Measurements from ENCODE around the gene CCDC197. TPM values are rescaled to one million over a fixed set of nuclear protein-coding genes. Genes with fewer than 3 reads are reported as not detected.

Gene CCDC197
- polyA plus RNA-seq, 1 donor, result not detected

DNA sequence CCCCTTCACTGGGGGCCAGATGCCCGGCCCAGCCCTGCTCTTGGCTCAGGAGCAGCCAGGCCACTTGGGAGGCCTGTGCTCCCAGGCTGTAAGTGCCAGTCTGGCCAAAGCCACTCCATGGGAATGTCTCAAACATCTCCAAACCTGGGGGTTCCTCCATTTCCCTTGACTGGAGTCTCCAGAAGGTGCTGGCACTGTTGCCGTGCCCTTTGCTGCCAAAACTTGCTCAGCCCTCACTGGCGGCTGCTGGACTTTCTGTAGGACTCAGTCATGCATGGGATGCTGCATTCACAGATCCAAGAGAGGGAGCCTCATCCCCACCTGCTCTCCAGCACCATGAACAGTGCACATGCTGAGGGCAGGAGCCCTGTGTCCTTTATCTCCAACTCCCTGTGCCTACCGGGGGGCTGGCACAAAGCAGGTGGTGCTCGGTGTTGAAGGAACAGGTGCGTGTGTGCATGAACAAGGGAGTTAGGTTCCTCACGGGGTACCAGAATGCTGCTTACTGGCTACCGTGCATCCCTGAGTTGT lies 19.4 kb downstream of the CCDC197 start:
- Histone ChIP-seq H3K27me3 (ENCODE audit: control insufficient read depth, insufficient read depth, low read length) (peaks cover 15% of the 10 kb centered on the region), H3K27ac (ENCODE audit: low read length) (no peak overlapping the region), H3K4me3 (ENCODE audit: low read length) (no peak overlapping the region), H3K9me3 (ENCODE audit: control insufficient read depth, low read depth, low read length) (no peaks in the 10 kb centered on the region), H3K36me3 (ENCODE audit: control insufficient read depth, insufficient read depth, low read length) (no peaks in the 10 kb centered on the region), H3K4me1 (ENCODE audit: control insufficient read depth, insufficient read depth, low read length) (no peaks in the 10 kb centered on the region)
- no CpG with 5 or more reads among the region's 8 CpGs for WGBS (ENCODE audit: insufficient coverage, low lambda C conversion rate)
- no peak for DNase-seq

DNA sequence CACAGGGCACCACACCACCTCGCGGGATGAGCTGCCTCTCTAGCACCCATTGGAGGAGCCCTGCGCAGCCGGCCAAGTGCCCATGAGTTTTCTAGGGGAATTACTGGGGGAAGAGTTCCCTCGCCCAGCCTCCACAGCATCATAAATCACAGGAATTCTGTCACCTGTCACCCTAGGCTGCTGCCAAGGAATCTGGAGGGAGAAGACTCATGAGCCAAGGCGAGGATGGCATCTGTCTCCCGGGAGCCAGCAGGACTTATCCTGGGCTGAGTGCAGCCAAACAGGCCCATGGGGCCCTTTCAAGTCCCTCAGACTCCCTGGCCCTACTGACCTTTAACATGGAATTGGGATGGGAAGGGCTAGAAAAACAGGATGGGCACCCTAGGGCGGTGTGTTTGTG lies 21.2 kb downstream of the CCDC197 start:
- no peak for DNase-seq
- H3K4me1 ChIP-seq (ENCODE audit: control insufficient read depth, insufficient read depth, low read length), result peaks cover 3% of the 10 kb centered on the region
- peaks cover 15% of the 10 kb centered on the region for H3K27me3 ChIP-seq (ENCODE audit: control insufficient read depth, insufficient read depth, low read length)
- no peak overlapping the region for H3K27ac ChIP-seq (ENCODE audit: low read length)
- no peaks in the 10 kb centered on the region for H3K9me3 ChIP-seq (ENCODE audit: control insufficient read depth, low read depth, low read length)
- WGBS (ENCODE audit: insufficient coverage, low lambda C conversion rate), result no CpG with 5 or more reads among the region's 8 CpGs
- H3K36me3 ChIP-seq (ENCODE audit: control insufficient read depth, insufficient read depth, low read length), result no peaks in the 10 kb centered on the region
- H3K4me3 ChIP-seq (ENCODE audit: low read length), result no peak overlapping the region

DNA sequence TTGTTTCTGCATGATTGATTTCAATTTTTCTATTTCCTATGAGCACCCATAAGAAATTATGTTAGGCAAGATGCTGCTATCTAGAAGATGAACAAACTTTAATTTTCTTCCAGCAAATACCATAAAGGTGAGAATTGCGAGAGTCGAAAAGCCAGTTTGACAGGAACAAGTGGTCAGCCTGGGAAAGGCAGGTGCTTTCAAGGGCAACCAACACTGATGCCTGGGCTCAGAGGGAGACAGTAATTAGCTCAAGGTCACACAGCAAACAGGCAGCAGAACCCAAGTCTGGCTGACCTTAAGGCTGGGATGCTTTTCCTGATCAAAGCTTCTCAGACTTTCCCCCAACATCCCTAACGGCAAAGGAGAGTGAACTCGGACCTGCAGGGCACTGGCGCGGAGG lies 22.2 kb downstream of the CCDC197 start:
- Histone ChIP-seq H3K9me3 (ENCODE audit: control insufficient read depth, low read depth, low read length) (no peaks in the 10 kb centered on the region), H3K27me3 (ENCODE audit: control insufficient read depth, insufficient read depth, low read length) (peaks cover 14% of the 10 kb centered on the region), H3K27ac (ENCODE audit: low read length) (no peak overlapping the region), H3K36me3 (ENCODE audit: control insufficient read depth, insufficient read depth, low read length) (no peaks in the 10 kb centered on the region), H3K4me3 (ENCODE audit: low read length) (no peak overlapping the region), H3K4me1 (ENCODE audit: control insufficient read depth, insufficient read depth, low read length) (peaks cover 3% of the 10 kb centered on the region)
- no peak for DNase-seq
- 45% methylated on average over 2 of the region's 6 CpGs for WGBS (ENCODE audit: insufficient coverage, low lambda C conversion rate)

DNA sequence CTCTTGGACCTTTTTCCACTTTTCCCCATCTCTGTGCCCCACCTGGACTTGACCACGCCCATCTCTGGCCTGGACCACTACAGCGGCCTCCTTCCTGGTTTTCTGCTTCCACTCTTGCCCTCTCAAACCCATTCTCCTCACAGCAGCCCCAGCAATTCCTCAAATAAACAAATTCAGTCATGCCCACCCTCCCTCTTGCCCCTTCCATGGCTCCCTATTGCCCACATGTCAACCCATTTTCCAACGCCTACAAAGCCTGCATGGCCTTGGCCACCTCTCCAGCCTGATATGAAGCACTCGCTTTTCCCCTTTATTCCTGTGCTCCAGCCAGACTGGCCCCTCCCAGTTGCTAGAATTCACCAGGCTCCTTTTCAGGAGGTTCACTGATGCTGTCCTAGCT lies 23.2 kb downstream of the CCDC197 start:
- H3K27ac ChIP-seq (ENCODE audit: low read length), result no peak overlapping the region
- no peaks in the 10 kb centered on the region for H3K9me3 ChIP-seq (ENCODE audit: control insufficient read depth, low read depth, low read length)
- no peaks in the 10 kb centered on the region for H3K36me3 ChIP-seq (ENCODE audit: control insufficient read depth, insufficient read depth, low read length)
- H3K27me3 ChIP-seq (ENCODE audit: control insufficient read depth, insufficient read depth, low read length), result peaks cover 10% of the 10 kb centered on the region
- H3K4me1 ChIP-seq (ENCODE audit: control insufficient read depth, insufficient read depth, low read length), result peaks cover 3% of the 10 kb centered on the region
- no peak overlapping the region for H3K4me3 ChIP-seq (ENCODE audit: low read length)
- WGBS (ENCODE audit: insufficient coverage, low lambda C conversion rate), result 85% methylated on average over 2 of the region's 4 CpGs
- DNase-seq, result no peak

- H3K36me3 ChIP-seq (ENCODE audit: control insufficient read depth, insufficient read depth, low read length), result no peaks in the 10 kb centered on the region
- H3K4me1 ChIP-seq (ENCODE audit: control insufficient read depth, insufficient read depth, low read length), result peaks cover 3% of the 10 kb centered on the region
- no peak overlapping the region for H3K4me3 ChIP-seq (ENCODE audit: low read length)
- no CpG with 5 or more reads among the region's 2 CpGs for WGBS (ENCODE audit: insufficient coverage, low lambda C conversion rate)
- no peak for DNase-seq
- H3K27ac ChIP-seq (ENCODE audit: low read length), result no peak overlapping the region
- H3K9me3 ChIP-seq (ENCODE audit: control insufficient read depth, low read depth, low read length), result no peaks in the 10 kb centered on the region
- peaks cover 5% of the 10 kb centered on the region for H3K27me3 ChIP-seq (ENCODE audit: control insufficient read depth, insufficient read depth, low read length)
Measured at GRCh38 chr14:94021001-94021400, 23.9 kb downstream of the CCDC197 start.

DNA sequence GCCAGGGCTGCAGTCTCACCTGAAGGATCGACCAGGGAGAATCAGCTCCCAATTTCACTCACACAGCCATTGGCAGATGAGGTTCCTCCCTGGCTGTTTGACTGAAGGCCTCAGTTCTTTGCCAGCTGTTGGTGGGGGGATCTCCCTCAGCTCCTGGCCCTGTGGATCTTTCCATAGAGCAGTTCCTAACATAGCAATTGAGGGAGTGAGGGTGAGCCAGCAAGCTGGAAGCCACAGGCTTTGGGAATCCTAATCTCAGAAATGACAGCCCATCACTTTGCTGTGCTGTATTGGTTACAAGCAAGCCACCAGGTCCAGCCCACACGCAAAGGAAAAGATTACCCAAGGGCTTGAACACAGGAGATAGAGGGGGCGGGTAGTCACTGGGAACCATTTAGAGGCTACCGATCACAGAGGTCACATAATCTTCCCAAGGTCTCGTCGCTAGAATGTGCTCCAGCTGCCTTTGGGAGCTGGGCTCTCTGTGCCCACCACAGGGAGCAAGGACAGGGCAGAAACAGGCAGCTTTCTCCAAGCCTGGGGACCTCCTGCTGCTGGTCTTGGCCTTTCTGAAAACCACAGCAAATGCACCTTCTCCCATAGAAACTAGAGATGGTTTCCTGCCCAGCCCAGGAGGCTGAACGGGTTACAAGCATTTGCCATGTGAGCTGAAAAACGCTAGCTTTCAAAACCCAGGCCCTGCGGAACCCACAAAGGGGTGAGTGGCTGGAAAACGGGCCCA lies 24.5 kb downstream of the CCDC197 start:
- no peaks in the 10 kb centered on the region for H3K9me3 ChIP-seq (ENCODE audit: control insufficient read depth, low read depth, low read length)
- H3K4me1 ChIP-seq (ENCODE audit: control insufficient read depth, insufficient read depth, low read length), result peaks cover 3% of the 10 kb centered on the region
- H3K27ac ChIP-seq (ENCODE audit: low read length), result no peak overlapping the region
- H3K27me3 ChIP-seq (ENCODE audit: control insufficient read depth, insufficient read depth, low read length), result peaks cover 5% of the 10 kb centered on the region
- WGBS (ENCODE audit: insufficient coverage, low lambda C conversion rate), result no CpG with 5 or more reads among the region's 10 CpGs
- no peak for DNase-seq
- H3K36me3 ChIP-seq (ENCODE audit: control insufficient read depth, insufficient read depth, low read length), result no peaks in the 10 kb centered on the region
- no peak overlapping the region for H3K4me3 ChIP-seq (ENCODE audit: low read length)

- Histone ChIP-seq H3K27me3 (ENCODE audit: control insufficient read depth, insufficient read depth, low read length) (peaks cover 3% of the 10 kb centered on the region), H3K4me1 (ENCODE audit: control insufficient read depth, insufficient read depth, low read length) (peaks cover 3% of the 10 kb centered on the region), H3K36me3 (ENCODE audit: control insufficient read depth, insufficient read depth, low read length) (no peaks in the 10 kb centered on the region), H3K27ac (ENCODE audit: low read length) (no peak overlapping the region), H3K9me3 (ENCODE audit: control insufficient read depth, low read depth, low read length) (no peaks in the 10 kb centered on the region), H3K4me3 (ENCODE audit: low read length) (no peak overlapping the region)
- DNase-seq, result peak; percentile 38 to 67
- no CpG with 5 or more reads among the region's 10 CpGs for WGBS (ENCODE audit: insufficient coverage, low lambda C conversion rate)
Measured at GRCh38 chr14:94022532-94023411, 25.7 kb downstream of the CCDC197 start.

DNA sequence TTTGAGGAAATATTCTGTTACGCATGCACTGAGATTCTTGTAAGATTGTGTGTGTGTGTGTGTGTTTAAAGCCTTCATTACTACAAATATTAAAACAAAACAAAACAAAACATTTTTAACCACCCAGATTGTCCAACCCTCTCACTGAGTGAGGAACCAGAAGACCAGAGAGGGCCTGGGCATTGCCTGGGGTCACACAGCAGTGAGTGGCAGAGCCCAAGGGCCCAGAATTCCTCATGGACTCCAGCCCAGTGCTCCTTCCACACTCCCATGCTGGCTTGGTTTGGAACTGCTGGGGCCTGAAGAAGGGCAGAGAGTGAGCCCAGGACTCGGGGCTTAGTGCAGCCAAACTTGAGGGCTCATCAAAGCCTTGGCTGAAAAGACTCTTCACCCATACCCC lies 27.4 kb downstream of the CCDC197 start:
- Histone ChIP-seq H3K9me3 (ENCODE audit: control insufficient read depth, low read depth, low read length) (no peaks in the 10 kb centered on the region), H3K4me3 (ENCODE audit: low read length) (no peak overlapping the region), H3K27me3 (ENCODE audit: control insufficient read depth, insufficient read depth, low read length) (no peaks in the 10 kb centered on the region), H3K36me3 (ENCODE audit: control insufficient read depth, insufficient read depth, low read length) (no peaks in the 10 kb centered on the region), H3K4me1 (ENCODE audit: control insufficient read depth, insufficient read depth, low read length) (peaks cover 3% of the 10 kb centered on the region), H3K27ac (ENCODE audit: low read length) (no peak overlapping the region)
- DNase-seq, result no peak
- WGBS (ENCODE audit: insufficient coverage, low lambda C conversion rate), result no CpG with 5 or more reads among the region's 2 CpGs

DNA sequence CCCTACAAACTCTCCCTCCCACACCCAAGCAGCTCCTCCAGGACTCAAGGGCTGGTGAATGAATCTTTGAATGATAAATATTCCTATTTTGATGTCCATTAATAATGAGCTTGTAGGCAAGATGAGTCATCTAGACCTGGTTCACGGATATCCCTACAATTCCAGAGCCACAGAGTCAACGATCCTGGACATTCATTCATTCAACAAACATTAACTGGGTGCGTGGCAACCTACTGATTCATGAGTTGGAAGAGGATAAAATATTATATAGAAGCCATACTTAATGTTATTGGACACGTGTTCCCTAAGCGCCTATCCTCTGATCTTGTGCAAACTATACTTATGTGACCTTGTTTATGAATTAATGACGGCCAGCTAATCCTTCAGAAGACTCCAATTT lies 28.6 kb downstream of the CCDC197 start:
- no peak overlapping the region for H3K4me3 ChIP-seq (ENCODE audit: low read length)
- no peaks in the 10 kb centered on the region for H3K9me3 ChIP-seq (ENCODE audit: control insufficient read depth, low read depth, low read length)
- no peak overlapping the region for H3K27ac ChIP-seq (ENCODE audit: low read length)
- H3K36me3 ChIP-seq (ENCODE audit: control insufficient read depth, insufficient read depth, low read length), result no peaks in the 10 kb centered on the region
- no peaks in the 10 kb centered on the region for H3K27me3 ChIP-seq (ENCODE audit: control insufficient read depth, insufficient read depth, low read length)
- WGBS (ENCODE audit: insufficient coverage, low lambda C conversion rate), result no CpG with 5 or more reads among the region's 6 CpGs
- DNase-seq, result no peak
- H3K4me1 ChIP-seq (ENCODE audit: control insufficient read depth, insufficient read depth, low read length), result peaks cover 3% of the 10 kb centered on the region

- Histone ChIP-seq H3K4me3 (ENCODE audit: low read length) (peak within 1 kb of the TSS; percentile 30), H3K9me3 (ENCODE audit: control insufficient read depth, low read depth, low read length) (no peaks in the 10 kb centered on the region), H3K36me3 (ENCODE audit: control insufficient read depth, insufficient read depth, low read length) (no peaks in the 10 kb centered on the region), H3K27me3 (ENCODE audit: control insufficient read depth, insufficient read depth, low read length) (no peaks in the 10 kb centered on the region), H3K27ac (ENCODE audit: low read length) (no peak within 1 kb of the TSS), H3K4me1 (ENCODE audit: control insufficient read depth, insufficient read depth, low read length) (peaks cover 3% of the 10 kb centered on the region)
- no CpG with 5 or more reads among the region's 74 CpGs for WGBS (ENCODE audit: insufficient coverage, low lambda C conversion rate)
- DNase-seq, result peak; percentile 98 to 100
Measured at GRCh38 chr14:94026173-94026888, 29.2 kb downstream of the CCDC197 start, which contains the start of gene OTUB2. OTUB2 (plus strand) TSS chr14:94026340; CDS start chr14:94026538, 198 bp downstream.
